Glutamatergic neuron (in vitro differentiated cells): ENCODE data around the gene PTPRM. TPM values are rescaled to one million over a fixed set of nuclear protein-coding genes. Genes with fewer than 3 reads are reported as not detected.

ENCODE experiments used
- DNase-seq: peaks from one replicate; pipeline ENCODE4 v3.0.0; 2022
- H3K27ac Mint-ChIP-seq: one replicate; pipeline ENCODE4 v1.8.0; 2020; ENCODE audit warnings: mild to moderate bottlenecking, mixed read lengths, inconsistent platforms; ENCODE audit not compliant: unreplicated experiment
- H3K27me3 Mint-ChIP-seq: one replicate; pipeline ENCODE4 v1.8.0; 2020; ENCODE audit warnings: mild to moderate bottlenecking, moderate library complexity, mixed read lengths, inconsistent platforms; ENCODE audit not compliant: unreplicated experiment
- H3K36me3 Mint-ChIP-seq: one replicate; pipeline ENCODE4 v1.8.0; 2020; ENCODE audit warnings: mild to moderate bottlenecking, mixed read lengths, inconsistent platforms; ENCODE audit not compliant: unreplicated experiment
- H3K4me1 Mint-ChIP-seq: one replicate; pipeline ENCODE4 v1.8.0; 2020; ENCODE audit warnings: mild to moderate bottlenecking, low read depth, mixed read lengths, inconsistent platforms; ENCODE audit not compliant: unreplicated experiment
- H3K4me3 Mint-ChIP-seq: one replicate; pipeline ENCODE4 v1.8.0; 2020; ENCODE audit warnings: mild to moderate bottlenecking, mixed read lengths, inconsistent platforms; ENCODE audit not compliant: unreplicated experiment
- H3K9me3 Mint-ChIP-seq: one replicate; pipeline ENCODE4 v1.8.0; 2020; ENCODE audit warnings: mild to moderate bottlenecking, moderate library complexity, mixed read lengths, inconsistent platforms; ENCODE audit not compliant: unreplicated experiment
- total RNA-seq: library from RNA; stranded (reverse); fragmentation: NEBNext Ultra II Directional; extraction: Animal tissue kit (Norgen Biotek cat#: 25700); gene quantifications from one replicate; pipeline ENCODE4 v1.2.1, GENCODE V29; 2021; ENCODE audit not compliant: unreplicated experiment
- TF ChIP-seq, protein P1 (sequence below): fragments of 200-600 bp; sonication (generic); IDR thresholded peaks from one replicate; pipeline ENCODE4 v1.5.0; 2021; ENCODE audit not compliant: partially characterized antibody, unreplicated experiment

Gene PTPRM
- total RNA-seq, 1 donor from 2014 or later = 23.9 TPM

- H3K9me3 Mint-ChIP-seq = peaks cover 2% of the 10 kb centered on the region
- DNase-seq = no peak
- no peaks in the 10 kb centered on the region for H3K36me3 Mint-ChIP-seq
- H3K4me1 Mint-ChIP-seq = peaks cover 3% of the 10 kb centered on the region
- peaks cover 2% of the 10 kb centered on the region for H3K27me3 Mint-ChIP-seq
- TF ChIP-seq, protein P1, sequence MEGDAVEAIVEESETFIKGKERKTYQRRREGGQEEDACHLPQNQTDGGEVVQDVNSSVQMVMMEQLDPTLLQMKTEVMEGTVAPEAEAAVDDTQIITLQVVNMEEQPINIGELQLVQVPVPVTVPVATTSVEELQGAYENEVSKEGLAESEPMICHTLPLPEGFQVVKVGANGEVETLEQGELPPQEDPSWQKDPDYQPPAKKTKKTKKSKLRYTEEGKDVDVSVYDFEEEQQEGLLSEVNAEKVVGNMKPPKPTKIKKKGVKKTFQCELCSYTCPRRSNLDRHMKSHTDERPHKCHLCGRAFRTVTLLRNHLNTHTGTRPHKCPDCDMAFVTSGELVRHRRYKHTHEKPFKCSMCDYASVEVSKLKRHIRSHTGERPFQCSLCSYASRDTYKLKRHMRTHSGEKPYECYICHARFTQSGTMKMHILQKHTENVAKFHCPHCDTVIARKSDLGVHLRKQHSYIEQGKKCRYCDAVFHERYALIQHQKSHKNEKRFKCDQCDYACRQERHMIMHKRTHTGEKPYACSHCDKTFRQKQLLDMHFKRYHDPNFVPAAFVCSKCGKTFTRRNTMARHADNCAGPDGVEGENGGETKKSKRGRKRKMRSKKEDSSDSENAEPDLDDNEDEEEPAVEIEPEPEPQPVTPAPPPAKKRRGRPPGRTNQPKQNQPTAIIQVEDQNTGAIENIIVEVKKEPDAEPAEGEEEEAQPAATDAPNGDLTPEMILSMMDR = no peak
- no peak overlapping the region for H3K27ac Mint-ChIP-seq
- H3K4me3 Mint-ChIP-seq = no peak overlapping the region
Observed at GRCh38 chr18:8366070-8366469, 799.0 kb downstream of the PTPRM start.

- no peak for DNase-seq
- peak overlapping the region; percentile 39 for H3K4me3 Mint-ChIP-seq
- H3K9me3 Mint-ChIP-seq = peaks cover under 1% of the 10 kb centered on the region
- TF ChIP-seq, protein P1 = no peak
- no peak overlapping the region for H3K27ac Mint-ChIP-seq
- H3K27me3 Mint-ChIP-seq = peaks cover 2% of the 10 kb centered on the region
- H3K4me1 Mint-ChIP-seq = peaks cover 3% of the 10 kb centered on the region
- no peaks in the 10 kb centered on the region for H3K36me3 Mint-ChIP-seq
Observed at GRCh38 chr18:8366656-8367055, 799.5 kb downstream of the PTPRM start.

DNA sequence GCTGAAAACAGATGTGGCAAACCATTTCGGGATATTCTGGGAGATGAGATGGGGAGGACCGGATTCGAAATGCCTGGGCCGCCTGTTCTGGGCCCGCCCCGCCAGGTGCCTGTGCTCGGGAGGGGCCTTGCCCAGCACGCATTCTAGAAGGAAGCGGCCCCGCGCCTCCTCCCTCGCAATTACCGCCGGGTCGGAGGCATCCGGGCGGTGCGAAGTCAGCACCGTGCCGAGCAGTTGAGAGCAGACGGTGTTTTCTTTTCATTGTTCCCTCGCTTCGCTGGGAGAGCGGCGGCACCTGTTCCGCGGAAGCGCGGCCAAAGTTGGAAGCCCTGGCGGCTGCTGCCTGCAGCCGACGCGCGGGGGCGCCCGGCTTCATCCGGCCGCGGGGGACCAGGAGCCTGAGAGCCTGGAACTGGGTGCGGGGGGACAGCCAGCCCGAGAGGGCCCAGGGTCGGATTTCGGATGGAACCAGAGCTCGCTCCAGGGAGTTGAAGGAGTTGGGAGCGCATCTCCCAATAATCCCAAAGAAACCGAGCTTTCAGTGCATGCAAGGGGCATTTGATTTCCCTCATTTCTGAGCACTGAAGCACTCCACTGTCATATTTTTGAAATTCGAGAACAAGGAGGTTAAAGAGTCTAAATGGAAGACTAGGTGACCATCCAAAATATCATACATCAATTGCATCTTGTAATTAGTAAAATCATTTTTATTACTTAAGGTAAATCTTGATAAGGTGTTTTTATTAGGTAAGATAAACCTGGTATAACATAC is 800.3 kb downstream of the PTPRM start:
- TF ChIP-seq, protein P1 = peak; percentile 61
- peak; percentile 67 for DNase-seq
- Mint-ChIP-seq H3K4me1 (peaks cover 3% of the 10 kb centered on the region), H3K27ac (no peak overlapping the region), H3K9me3 (no peaks in the 10 kb centered on the region), H3K4me3 (peak overlapping the region; percentile 39), H3K27me3 (peaks cover under 1% of the 10 kb centered on the region), H3K36me3 (no peaks in the 10 kb centered on the region)

DNA sequence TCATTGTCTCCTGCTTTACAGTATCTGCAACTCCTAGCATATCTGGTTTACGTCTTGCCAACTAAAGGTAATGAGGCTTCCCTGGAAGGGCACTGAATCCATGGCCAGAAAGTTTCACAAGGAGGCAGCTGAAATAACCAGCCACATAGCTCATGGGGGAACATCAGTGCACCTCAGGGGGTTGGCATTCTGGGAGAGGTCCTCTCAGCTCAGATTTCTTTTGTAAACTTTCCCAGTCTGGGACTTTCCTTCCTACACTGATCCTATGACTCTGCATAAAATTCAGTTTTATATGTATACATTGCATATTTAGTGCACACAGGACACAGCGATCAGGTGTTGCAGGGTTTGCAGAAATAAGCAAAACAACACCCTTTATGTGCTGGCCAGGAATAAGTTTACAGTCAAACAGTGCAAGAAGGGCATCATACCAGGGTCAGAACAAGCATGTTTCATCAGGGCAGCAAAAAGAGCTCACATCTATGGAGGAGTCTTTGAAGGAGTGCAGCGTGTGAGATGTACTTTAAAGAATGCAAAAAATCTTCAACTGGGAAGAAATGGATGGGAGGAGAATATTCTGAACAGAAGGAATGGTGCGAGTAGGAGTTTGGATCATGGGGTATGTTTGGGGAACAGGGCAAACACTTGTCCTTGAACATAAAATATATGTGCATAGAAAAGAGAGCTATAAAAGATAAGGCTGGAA is 801.5 kb downstream of the PTPRM start:
- no peaks in the 10 kb centered on the region for H3K27me3 Mint-ChIP-seq
- H3K4me3 Mint-ChIP-seq = no peak overlapping the region
- H3K27ac Mint-ChIP-seq = no peak overlapping the region
- H3K36me3 Mint-ChIP-seq = no peaks in the 10 kb centered on the region
- TF ChIP-seq, protein P1 = no peak
- H3K4me1 Mint-ChIP-seq = peaks cover 3% of the 10 kb centered on the region
- no peaks in the 10 kb centered on the region for H3K9me3 Mint-ChIP-seq
- DNase-seq = no peak

DNA sequence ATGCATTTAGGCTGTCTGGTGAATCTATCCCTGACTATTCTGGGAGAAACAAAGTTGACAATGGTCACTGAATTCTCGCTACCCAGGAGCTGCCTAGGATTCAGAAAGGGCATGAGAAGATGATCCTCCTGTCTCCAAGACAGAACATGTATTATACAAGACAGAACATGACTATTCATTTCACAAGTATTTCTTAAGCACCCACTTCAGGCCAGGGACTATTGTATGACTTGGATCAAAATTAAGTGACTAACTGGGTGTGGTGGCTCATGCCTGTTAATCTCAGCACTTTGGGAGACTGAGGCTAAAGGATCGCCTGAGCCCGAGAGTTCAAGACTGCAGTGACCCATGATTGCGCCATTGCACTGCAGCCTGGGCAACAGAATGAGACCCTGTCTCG is 806.4 kb downstream of the PTPRM start:
- Mint-ChIP-seq H3K9me3 (peaks cover 2% of the 10 kb centered on the region), H3K4me3 (no peak overlapping the region), H3K4me1 (no peaks in the 10 kb centered on the region), H3K36me3 (no peaks in the 10 kb centered on the region), H3K27ac (no peak overlapping the region), H3K27me3 (no peaks in the 10 kb centered on the region)
- TF ChIP-seq, protein P1 = no peak
- no peak for DNase-seq
